ENCODE data around the gene RNU5B-1. TPM values are rescaled to one million over a fixed set of nuclear protein-coding genes. Genes with fewer than 3 reads are reported as not detected.
A peak's percentile ranks its signal among the peaks of the same experiment; 100 is the strongest.
"Not testable (repeated sequence)": the region's sequence is repeated elsewhere in the genome, so short reads cannot be mapped to it uniquely, and the experiment has no call there.

The RNU5B-1 gene
- total RNA-seq, 1 donor from 2014 or later, result not detected

- Mint-ChIP-seq H3K4me1 (peaks cover 38% of the 10 kb centered on the region), H3K9me3 (peaks cover 29% of the 10 kb centered on the region), H3K36me3 (peaks cover 47% of the 10 kb centered on the region), H3K4me3 (no peak overlapping the region), H3K27me3 (ENCODE audit: insufficient read depth, low read depth) (peaks cover 6% of the 10 kb centered on the region), H3K27ac (no peak overlapping the region)
- peaks cover 11% of the 10 kb centered on the region for H3K79me2 ChIP-seq (ENCODE audit: low read depth)
- H3K4me1 ChIP-seq, result peaks cover 11% of the 10 kb centered on the region
- peaks cover 8% of the 10 kb centered on the region for H3K36me3 ChIP-seq
- no peak overlapping the region for H3K4me3 ChIP-seq
- no peaks in the 10 kb centered on the region for H4K20me1 ChIP-seq (ENCODE audit: low read depth)
- no peak overlapping the region for H3K4me2 ChIP-seq
- H3K9me3 ChIP-seq (ENCODE audit: low read depth), result peaks cover 17% of the 10 kb centered on the region
- H3K9ac ChIP-seq, result no peak overlapping the region
- H2AFZ ChIP-seq (replicated peaks), result no peak overlapping the region
- H3F3A ChIP-seq (ENCODE audit: low read depth), result peaks cover 13% of the 10 kb centered on the region
- H3K27me3 ChIP-seq, result peaks cover 12% of the 10 kb centered on the region
- TF ChIP-seq EZH2 (IDR thresholded peaks at IDR 0.05) (no peak), EZH2phosphoT487 (IDR thresholded peaks at IDR 0.05) (no peak)
- TF ChIP-seq, protein P1, sequence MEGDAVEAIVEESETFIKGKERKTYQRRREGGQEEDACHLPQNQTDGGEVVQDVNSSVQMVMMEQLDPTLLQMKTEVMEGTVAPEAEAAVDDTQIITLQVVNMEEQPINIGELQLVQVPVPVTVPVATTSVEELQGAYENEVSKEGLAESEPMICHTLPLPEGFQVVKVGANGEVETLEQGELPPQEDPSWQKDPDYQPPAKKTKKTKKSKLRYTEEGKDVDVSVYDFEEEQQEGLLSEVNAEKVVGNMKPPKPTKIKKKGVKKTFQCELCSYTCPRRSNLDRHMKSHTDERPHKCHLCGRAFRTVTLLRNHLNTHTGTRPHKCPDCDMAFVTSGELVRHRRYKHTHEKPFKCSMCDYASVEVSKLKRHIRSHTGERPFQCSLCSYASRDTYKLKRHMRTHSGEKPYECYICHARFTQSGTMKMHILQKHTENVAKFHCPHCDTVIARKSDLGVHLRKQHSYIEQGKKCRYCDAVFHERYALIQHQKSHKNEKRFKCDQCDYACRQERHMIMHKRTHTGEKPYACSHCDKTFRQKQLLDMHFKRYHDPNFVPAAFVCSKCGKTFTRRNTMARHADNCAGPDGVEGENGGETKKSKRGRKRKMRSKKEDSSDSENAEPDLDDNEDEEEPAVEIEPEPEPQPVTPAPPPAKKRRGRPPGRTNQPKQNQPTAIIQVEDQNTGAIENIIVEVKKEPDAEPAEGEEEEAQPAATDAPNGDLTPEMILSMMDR (IDR thresholded peaks at IDR 0.05), result no peak
- no peak overlapping the region for H3K27ac ChIP-seq
- no peak for DNase-seq (ENCODE audit: low spot score)
Measured at GRCh38 chr15:65349338-65349737, 44.9 kb downstream of the RNU5B-1 start.

- Histone ChIP-seq H3K27me3 (peaks cover 18% of the 10 kb centered on the region), H3K4me1 (peaks cover 29% of the 10 kb centered on the region), H3K9me3 (ENCODE audit: low read depth) (peaks cover 17% of the 10 kb centered on the region), H3F3A (ENCODE audit: low read depth) (peaks cover 37% of the 10 kb centered on the region), H3K79me2 (ENCODE audit: low read depth) (peaks cover 12% of the 10 kb centered on the region)
- not testable (repeated sequence) for H3K36me3 ChIP-seq; H4K20me1 ChIP-seq (ENCODE audit: low read depth); H3K4me2 ChIP-seq; DNase-seq (ENCODE audit: low spot score); H2AFZ ChIP-seq (replicated peaks); H3K4me3 ChIP-seq; H3K27me3 Mint-ChIP-seq (ENCODE audit: insufficient read depth, low read depth); H3K27ac ChIP-seq; H3K27ac Mint-ChIP-seq; H3K9ac ChIP-seq; H3K4me3 Mint-ChIP-seq
- H3K4me1 Mint-ChIP-seq, result peaks cover 36% of the 10 kb centered on the region
- H3K36me3 Mint-ChIP-seq, result peaks cover 44% of the 10 kb centered on the region
- peaks cover 30% of the 10 kb centered on the region for H3K9me3 Mint-ChIP-seq
Measured at GRCh38 chr15:65351972-65352371, 47.5 kb downstream of the RNU5B-1 start.

Small RNA genes within 50 kb of the gene (small RNA-seq; reads per million reads assigned to genes)
- 284,167 reads per million, percentile 100 among the genes with 10 or more reads in this experiment for gene RNU5A-1
- gene RNU5B-1, result 13,668 reads per million, percentile 100 among the genes with 10 or more reads in this experiment
- 0.34 reads per million, percentile 34 among the genes with 10 or more reads in this experiment for gene SNORA24B

Other genes starting within 250 kb of the RNU5B-1 start
- 5.8 and 7.7 TPM in 2 replicates for gene RASL12, start 236.7 kb upstream of the RNU5B-1 start, total RNA-seq (ENCODE audit: low replicate concordance)
- not detected in 2 replicates for gene KBTBD13, start 227.9 kb upstream of the RNU5B-1 start, total RNA-seq (ENCODE audit: low replicate concordance)
- 0.39 and 1.1 TPM in 2 replicates for gene UBAP1L, start 189.5 kb upstream of the RNU5B-1 start, total RNA-seq (ENCODE audit: low replicate concordance)
- gene PDCD7, start 170.9 kb upstream of the RNU5B-1 start, total RNA-seq (ENCODE audit: low replicate concordance), result 24.7 and 26.2 TPM in 2 replicates
- 31.5 and 72.6 TPM in 2 replicates for gene CLPX, start 119.3 kb upstream of the RNU5B-1 start, total RNA-seq (ENCODE audit: low replicate concordance)
- 0.22 TPM in 1 of 2 replicates, not detected in the other for gene CILP, start 93.2 kb upstream of the RNU5B-1 start, total RNA-seq (ENCODE audit: low replicate concordance)
- gene PARP16, start 17.8 kb upstream of the RNU5B-1 start, total RNA-seq (ENCODE audit: low replicate concordance), result 5.7 and 9.4 TPM in 2 replicates
- gene RNU5A-1, start 8.6 kb upstream of the RNU5B-1 start, total RNA-seq (ENCODE audit: low replicate concordance), result not detected in 2 replicates
- gene IGDCC3, start 73.3 kb downstream of the RNU5B-1 start, total RNA-seq (ENCODE audit: low replicate concordance), result 15.8 and 29.4 TPM in 2 replicates
- gene IGDCC4, start 118.3 kb downstream of the RNU5B-1 start, total RNA-seq (ENCODE audit: low replicate concordance), result 13.0 and 17.7 TPM in 2 replicates
- gene DPP8, start 213.0 kb downstream of the RNU5B-1 start, total RNA-seq (ENCODE audit: low replicate concordance), result 25.9 and 39.0 TPM in 2 replicates
- 209 and 271 TPM in 2 replicates for gene HACD3, start 225.8 kb downstream of the RNU5B-1 start, total RNA-seq (ENCODE audit: low replicate concordance)

Data from neural progenitor cell (in vitro differentiated cells).